Measurements from ENCODE around the gene FAM227A.

FAM227A gene

GRCh38 chr22:38641476-38642040 lies 14.6 kb downstream of the FAM227A start:
- TF ChIP-seq EZH2phosphoT487 (IDR thresholded peaks at IDR 0.05; ENCODE audit: borderline replicate concordance) (no peak), CTCF (conservative IDR thresholded peaks at IDR 0.05; ENCODE audit: low read length) (no peak)
- Histone ChIP-seq H3K4me2 (ENCODE audit: low read depth, low read length, poor library complexity, severe bottlenecking) (no peak overlapping the region), H4K20me1 (ENCODE audit: insufficient read depth, low read length, poor library complexity, severe bottlenecking) (no peaks in the 10 kb centered on the region), H3K27me3 (ENCODE audit: insufficient read depth, low read length, poor library complexity, severe bottlenecking) (no peaks in the 10 kb centered on the region), H3F3A (ENCODE audit: low read depth) (no peaks in the 10 kb centered on the region), H3K4me3 (ENCODE audit: low read length, poor library complexity, severe bottlenecking) (no peak overlapping the region), H2AFZ (ENCODE audit: low read length) (no peak overlapping the region), H3K4me1 (ENCODE audit: insufficient read depth, low read length, poor library complexity, severe bottlenecking) (peaks cover 4% of the 10 kb centered on the region), H3K9me3 (ENCODE audit: insufficient read depth, low read depth, low read length) (no peaks in the 10 kb centered on the region), H3K79me2 (ENCODE audit: insufficient read depth, low read length) (no peaks in the 10 kb centered on the region), H3K9me2 (replicated peaks; ENCODE audit: low read depth, low read length) (no peaks in the 10 kb centered on the region), H3K36me3 (ENCODE audit: insufficient read depth, low read length) (no peaks in the 10 kb centered on the region), H3K9ac (ENCODE audit: low read depth, low read length, poor library complexity, severe bottlenecking) (no peak overlapping the region)

GRCh38 chr22:38638728-38639127 lies 17.5 kb downstream of the FAM227A start:
- no peaks in the 10 kb centered on the region for H3K9me2 ChIP-seq (replicated peaks; ENCODE audit: low read depth, low read length)
- no peaks in the 10 kb centered on the region for H3F3A ChIP-seq (ENCODE audit: low read depth)
- no peak overlapping the region for H2AFZ ChIP-seq (ENCODE audit: low read length)
- H3K4me3 ChIP-seq (ENCODE audit: low read length, poor library complexity, severe bottlenecking) = no peak overlapping the region
- no peak overlapping the region for H3K4me2 ChIP-seq (ENCODE audit: low read depth, low read length, poor library complexity, severe bottlenecking)
- TF ChIP-seq EZH2phosphoT487 (IDR thresholded peaks at IDR 0.05; ENCODE audit: borderline replicate concordance) = no peak
- TF ChIP-seq CTCF (conservative IDR thresholded peaks at IDR 0.05; ENCODE audit: low read length) = no peak
- peaks cover 4% of the 10 kb centered on the region for H3K4me1 ChIP-seq (ENCODE audit: insufficient read depth, low read length, poor library complexity, severe bottlenecking)
- H3K36me3 ChIP-seq (ENCODE audit: insufficient read depth, low read length) = no peaks in the 10 kb centered on the region
- H3K79me2 ChIP-seq (ENCODE audit: insufficient read depth, low read length) = no peaks in the 10 kb centered on the region
- no peaks in the 10 kb centered on the region for H4K20me1 ChIP-seq (ENCODE audit: insufficient read depth, low read length, poor library complexity, severe bottlenecking)
- no peaks in the 10 kb centered on the region for H3K9me3 ChIP-seq (ENCODE audit: insufficient read depth, low read depth, low read length)
- H3K27me3 ChIP-seq (ENCODE audit: insufficient read depth, low read length, poor library complexity, severe bottlenecking) = no peaks in the 10 kb centered on the region
- no peak overlapping the region for H3K9ac ChIP-seq (ENCODE audit: low read depth, low read length, poor library complexity, severe bottlenecking)

- Histone ChIP-seq H3K36me3 (ENCODE audit: insufficient read depth, low read length) (no peaks in the 10 kb centered on the region), H3K4me2 (ENCODE audit: low read depth, low read length, poor library complexity, severe bottlenecking) (no peak overlapping the region), H3K4me3 (ENCODE audit: low read length, poor library complexity, severe bottlenecking) (no peak overlapping the region), H3K9me2 (replicated peaks; ENCODE audit: low read depth, low read length) (no peaks in the 10 kb centered on the region), H3K9me3 (ENCODE audit: insufficient read depth, low read depth, low read length) (no peaks in the 10 kb centered on the region), H3K9ac (ENCODE audit: low read depth, low read length, poor library complexity, severe bottlenecking) (no peak overlapping the region), H3F3A (ENCODE audit: low read depth) (no peaks in the 10 kb centered on the region), H2AFZ (ENCODE audit: low read length) (no peak overlapping the region), H3K4me1 (ENCODE audit: insufficient read depth, low read length, poor library complexity, severe bottlenecking) (peaks cover 4% of the 10 kb centered on the region), H4K20me1 (ENCODE audit: insufficient read depth, low read length, poor library complexity, severe bottlenecking) (no peaks in the 10 kb centered on the region), H3K79me2 (ENCODE audit: insufficient read depth, low read length) (no peaks in the 10 kb centered on the region), H3K27me3 (ENCODE audit: insufficient read depth, low read length, poor library complexity, severe bottlenecking) (no peaks in the 10 kb centered on the region)
- no peak for TF ChIP-seq EZH2phosphoT487 (IDR thresholded peaks at IDR 0.05; ENCODE audit: borderline replicate concordance)
- TF ChIP-seq CTCF (conservative IDR thresholded peaks at IDR 0.05; ENCODE audit: low read length) = no peak
Measured at GRCh38 chr22:38638216-38638615, 18.0 kb downstream of the FAM227A start.

All from Loucy (cell line).